Lower leg skin (tissue), 4 donors: ENCODE results near the gene VWA5B1. TPM values are rescaled to one million over a fixed set of nuclear protein-coding genes. Genes with fewer than 3 reads are reported as not detected.

Experiments
- DNase-seq, 2 donors: peaks; one replicate each; pipeline ENCODE4 v3.0.0-alpha.2; 2019; ENCODE audit warnings: low spot score in 2 of 2
- H3K4me3 ChIP-seq: fragments of 200-600 bp; sonication (generic); 2 replicates; pipeline ENCODE4 v1.5.1; 2017; ENCODE audit warnings: mild to moderate bottlenecking, low read depth; ENCODE audit not compliant: poor library complexity, severe bottlenecking
- POLR2A ChIP-seq, 2 donors: fragments of 450-650 bp; IDR thresholded peaks; one replicate each; pipeline ENCODE4 v1.6.1; 2016 to 2017; ENCODE audit warnings: antibody characterized with exemption in 2 of 2, mild to moderate bottlenecking in 1 of 2, moderate library complexity in 1 of 2
- WGBS, 2 donors: methylation state at CpG; one replicate each; pipeline ENCODE4 v1.1.5; 2018; 5-methylcytosine and 5-hydroxymethylcytosine counted together
- intact Hi-C: fragments of 100-400 bp; cut with DNase I; formaldehyde crosslinking; loops from one replicate; pipeline ENCODE4 v1.15.0; 2023; ENCODE audit warnings: low total_unique reads
- total RNA-seq, 4 donors: library from RNA; depleted of rRNA; stranded (reverse); fragments of >200 nt; gene quantifications; one replicate each; pipeline ENCODE4 v1.1.0, GENCODE V29; 2016
- TF ChIP-seq, protein P1 (sequence below), 3 donors: fragments of 450-650 bp; IDR thresholded peaks; one replicate each; pipeline ENCODE4 v1.5.1; 2016; ENCODE audit warnings: antibody characterized with exemption in 3 of 3, mild to moderate bottlenecking in 3 of 3, moderate library complexity in 2 of 3

VWA5B1 gene
- total RNA-seq, 4 donors from 2014 or later, result not detected

DNA sequence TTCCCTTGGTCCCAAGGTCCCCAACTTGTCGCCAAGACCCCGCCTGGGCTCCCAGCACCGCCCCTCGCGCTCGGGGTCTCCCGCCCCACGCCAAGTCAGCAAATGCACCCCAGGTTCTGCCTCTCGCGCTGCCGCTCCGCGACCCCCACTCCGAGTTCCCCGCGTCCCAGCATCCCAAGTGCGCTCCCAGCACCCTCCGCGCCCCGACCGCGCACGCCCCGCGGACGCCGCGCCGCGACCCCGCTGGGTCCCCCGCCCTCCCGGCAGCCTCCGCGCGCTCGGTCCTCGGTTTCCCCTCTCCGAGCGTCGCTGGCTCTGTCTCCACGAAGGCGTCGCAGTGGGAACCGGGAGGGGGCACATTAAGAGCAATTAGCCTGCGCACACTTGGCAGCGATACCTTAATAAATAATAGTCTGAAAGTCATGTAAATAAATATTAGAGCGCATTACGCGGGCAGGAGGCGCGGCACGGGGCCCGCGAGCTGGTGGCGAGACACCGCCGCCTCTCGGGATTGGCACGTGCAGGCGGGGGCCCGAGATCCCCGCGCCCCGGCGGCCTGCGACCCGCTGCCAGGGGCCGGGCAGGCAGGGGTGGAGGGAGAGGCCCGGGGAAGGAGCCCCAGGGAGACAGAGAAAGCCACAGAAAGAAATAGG, 75.9 kb downstream of the VWA5B1 start:
- no peak for DNase-seq
- no peak overlapping the region for H3K4me3 ChIP-seq
- WGBS, 2 donors, result 0 to 3% methylated on average over 56 to 70 of the region's 70 CpGs
- no peak for TF ChIP-seq POLR2A (IDR thresholded peaks at IDR 0.05)
- TF ChIP-seq, protein P1, sequence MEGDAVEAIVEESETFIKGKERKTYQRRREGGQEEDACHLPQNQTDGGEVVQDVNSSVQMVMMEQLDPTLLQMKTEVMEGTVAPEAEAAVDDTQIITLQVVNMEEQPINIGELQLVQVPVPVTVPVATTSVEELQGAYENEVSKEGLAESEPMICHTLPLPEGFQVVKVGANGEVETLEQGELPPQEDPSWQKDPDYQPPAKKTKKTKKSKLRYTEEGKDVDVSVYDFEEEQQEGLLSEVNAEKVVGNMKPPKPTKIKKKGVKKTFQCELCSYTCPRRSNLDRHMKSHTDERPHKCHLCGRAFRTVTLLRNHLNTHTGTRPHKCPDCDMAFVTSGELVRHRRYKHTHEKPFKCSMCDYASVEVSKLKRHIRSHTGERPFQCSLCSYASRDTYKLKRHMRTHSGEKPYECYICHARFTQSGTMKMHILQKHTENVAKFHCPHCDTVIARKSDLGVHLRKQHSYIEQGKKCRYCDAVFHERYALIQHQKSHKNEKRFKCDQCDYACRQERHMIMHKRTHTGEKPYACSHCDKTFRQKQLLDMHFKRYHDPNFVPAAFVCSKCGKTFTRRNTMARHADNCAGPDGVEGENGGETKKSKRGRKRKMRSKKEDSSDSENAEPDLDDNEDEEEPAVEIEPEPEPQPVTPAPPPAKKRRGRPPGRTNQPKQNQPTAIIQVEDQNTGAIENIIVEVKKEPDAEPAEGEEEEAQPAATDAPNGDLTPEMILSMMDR (IDR thresholded peaks at IDR 0.05), result no peak
- intact Hi-C loops, result no loop called here

DNA sequence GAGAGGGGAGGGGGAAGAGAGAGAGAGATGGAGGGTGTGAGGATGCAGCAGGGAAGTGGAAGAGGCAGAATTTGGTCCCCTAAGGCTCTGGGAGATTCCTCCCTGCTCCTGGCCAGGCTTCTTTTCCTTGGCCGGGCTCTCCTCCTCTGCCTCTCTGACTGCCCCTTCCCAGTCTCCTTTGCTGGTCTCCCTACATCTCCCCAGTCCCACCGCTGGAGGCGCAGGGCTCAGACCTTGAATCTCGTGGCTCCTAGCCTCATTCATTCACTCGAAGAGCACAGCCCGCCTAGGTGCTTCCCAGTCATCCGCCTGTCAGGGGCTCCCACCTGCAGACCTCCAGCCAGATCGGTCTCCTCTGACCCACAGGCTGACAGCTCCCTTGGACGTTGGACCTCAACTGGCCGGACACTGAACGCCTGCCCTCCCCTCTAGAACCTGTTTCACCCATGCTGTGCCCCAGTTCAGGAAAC, 76.5 kb downstream of the VWA5B1 start:
- TF ChIP-seq, protein P1 (IDR thresholded peaks at IDR 0.05), result no peak
- TF ChIP-seq POLR2A (IDR thresholded peaks at IDR 0.05), result no peak
- no peak for DNase-seq
- intact Hi-C loops, result no loop called here
- WGBS, 2 donors, result 10 to 12% methylated on average over 11 of the region's 11 CpGs
- no peak overlapping the region for H3K4me3 ChIP-seq

- TF ChIP-seq POLR2A (IDR thresholded peaks at IDR 0.05), result no peak
- TF ChIP-seq, protein P1 (IDR thresholded peaks at IDR 0.05), result no peak
- DNase-seq, result no peak
- WGBS, 2 donors, result 54 to 55% methylated on average over 9 to 10 of the region's 10 CpGs
- intact Hi-C loops, result no loop called here
- H3K4me3 ChIP-seq, result no peak overlapping the region
Observed at GRCh38 chr1:20367626-20368025, 77.0 kb downstream of the VWA5B1 start.

GRCh38 chr1:20368866-20369470, 78.3 kb downstream of the VWA5B1 start:
- H3K4me3 ChIP-seq, result no peak overlapping the region
- TF ChIP-seq, protein P1 (IDR thresholded peaks at IDR 0.05), result no peak
- TF ChIP-seq POLR2A (IDR thresholded peaks at IDR 0.05), result no peak
- no peak for DNase-seq
- intact Hi-C loops, result no loop called here
- 82 to 83% methylated on average over 6 to 7 of the region's 7 CpGs for WGBS, 2 donors

DNA sequence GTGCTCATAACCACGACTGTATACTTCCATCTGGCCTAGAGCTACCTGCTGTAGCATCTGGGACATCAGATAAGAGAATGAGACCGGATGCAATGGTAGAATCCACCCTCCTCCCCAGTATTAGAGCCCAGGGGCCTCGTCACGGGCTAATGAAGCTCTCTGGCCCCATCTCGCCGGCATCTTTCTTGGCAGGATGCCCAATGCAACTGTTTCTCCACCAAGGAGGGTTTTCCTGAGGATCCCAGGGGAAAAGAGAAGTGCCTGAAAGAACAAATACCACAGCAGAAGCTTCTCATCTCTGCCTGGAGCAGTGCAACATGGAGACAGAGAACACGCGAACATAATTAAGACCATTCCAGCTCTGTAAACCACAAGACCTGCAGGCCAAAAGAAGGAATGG, 80.0 kb downstream of the VWA5B1 start:
- H3K4me3 ChIP-seq, result no peak overlapping the region
- TF ChIP-seq, protein P1 (IDR thresholded peaks at IDR 0.05), result no peak
- no peak for TF ChIP-seq POLR2A (IDR thresholded peaks at IDR 0.05)
- no peak for DNase-seq
- WGBS, 2 donors, result 26 to 27% methylated on average over 8 of the region's 8 CpGs
- intact Hi-C loops, result no loop called here
